H9 (cell line): ENCODE measurements around the gene IQGAP2. TPM values are rescaled to one million over a fixed set of nuclear protein-coding genes. Genes with fewer than 3 reads are reported as not detected.
A peak's percentile ranks its signal among the peaks of the same experiment; 100 is the strongest.

Experiments
- DNase-seq: peaks from one replicate; pipeline ENCODE4 v3.0.0-alpha.2; 2017
- H2AFZ ChIP-seq: one replicate; pipeline ENCODE4 v1.6.1; 2013; ENCODE audit warnings: mild to moderate bottlenecking, low read length, control low read depth, moderate library complexity
- H2AK5ac ChIP-seq: 2 replicates; pipeline ENCODE4 v1.6.1; 2013; ENCODE audit warnings: low read length, control low read depth, mixed read lengths; ENCODE audit not compliant: insufficient read length
- H2BK120ac ChIP-seq: one replicate; pipeline ENCODE4 v1.6.1; 2013; ENCODE audit warnings: low read depth, mild to moderate bottlenecking, low read length, control low read depth, inconsistent platforms; ENCODE audit not compliant: poor library complexity, severe bottlenecking
- H2BK12ac ChIP-seq: 2 replicates; pipeline ENCODE4 v1.6.1; 2013; ENCODE audit warnings: low read length, control low read depth, mixed read lengths, low read depth; ENCODE audit not compliant: insufficient read length
- H2BK15ac ChIP-seq: 2 replicates; pipeline ENCODE4 v1.6.1; 2013; ENCODE audit warnings: low read depth, low read length, control low read depth
- H2BK20ac ChIP-seq: one replicate; pipeline ENCODE4 v1.6.1; 2013; ENCODE audit warnings: low read depth, mild to moderate bottlenecking, low read length, control low read depth, inconsistent platforms; ENCODE audit not compliant: poor library complexity, severe bottlenecking
- H2BK5ac ChIP-seq: 2 replicates; pipeline ENCODE4 v1.6.1; 2013; ENCODE audit warnings: low read length, control low read depth, mixed read lengths; ENCODE audit not compliant: insufficient read length
- H3K14ac ChIP-seq: 2 replicates; pipeline ENCODE4 v1.6.1; 2013; ENCODE audit warnings: low read length, control low read depth; ENCODE audit not compliant: insufficient read depth
- H3K18ac ChIP-seq: 2 replicates; pipeline ENCODE4 v1.6.1; 2013; ENCODE audit warnings: low read depth, mild to moderate bottlenecking, mixed read lengths, low read length, control low read depth; ENCODE audit not compliant: insufficient read length
- H3K23ac ChIP-seq: 2 replicates; pipeline ENCODE4 v1.6.1; 2013; ENCODE audit warnings: low read length, control low read depth, mixed read lengths, low read depth; ENCODE audit not compliant: insufficient read length
- H3K23me2 ChIP-seq: 2 replicates; pipeline ENCODE4 v1.6.1; 2013; ENCODE audit warnings: low read depth, mild to moderate bottlenecking, mixed read lengths, low read length, control low read depth; ENCODE audit not compliant: insufficient read length, poor library complexity, severe bottlenecking
- H3K27ac ChIP-seq: 2 replicates; pipeline ENCODE4 v1.5.1; 2013; ENCODE audit warnings: low read length, control low read depth, mixed read lengths, low read depth; ENCODE audit not compliant: insufficient read length
- H3K27me3 ChIP-seq: 2 replicates; pipeline ENCODE4 v1.6.1; 2013; ENCODE audit warnings: low read length, control low read depth, inconsistent platforms; ENCODE audit not compliant: insufficient read depth
- H3K4ac ChIP-seq: 2 replicates; pipeline ENCODE4 v1.6.1; 2013; ENCODE audit warnings: low read depth, mild to moderate bottlenecking, control low read depth, inconsistent platforms, low read length, moderate library complexity
- H3K4me1 ChIP-seq: 2 replicates; pipeline ENCODE4 v1.6.1; 2013; ENCODE audit warnings: low read length, control low read depth, inconsistent platforms; ENCODE audit not compliant: insufficient read depth
- H3K4me2 ChIP-seq: 2 replicates; pipeline ENCODE4 v1.6.1; 2013; ENCODE audit warnings: low read length, control low read depth, mixed read lengths; ENCODE audit not compliant: insufficient read length, insufficient read depth
- H3K56ac ChIP-seq: 2 replicates; pipeline ENCODE4 v1.6.1; 2013; ENCODE audit warnings: low read depth, mild to moderate bottlenecking, mixed read lengths, low read length, control low read depth; ENCODE audit not compliant: insufficient read length
- H3K79me1 ChIP-seq: 2 replicates; pipeline ENCODE4 v1.6.1; 2013; ENCODE audit warnings: low read depth, mild to moderate bottlenecking, moderate library complexity, low read length, control low read depth, inconsistent platforms; ENCODE audit not compliant: insufficient read depth, poor library complexity, severe bottlenecking
- H3K79me2 ChIP-seq: 2 replicates; pipeline ENCODE4 v1.6.1; 2013; ENCODE audit warnings: low read length, control low read depth, inconsistent platforms; ENCODE audit not compliant: insufficient read depth
- H3K9ac ChIP-seq: 2 replicates; pipeline ENCODE4 v1.6.1; 2013; ENCODE audit warnings: low read length, control low read depth, mixed read lengths; ENCODE audit not compliant: insufficient read length; ENCODE audit errors: extremely low read depth
- H3K9me3 ChIP-seq: one replicate; pipeline ENCODE4 v1.6.1; 2013; ENCODE audit warnings: low read depth, low read length, inconsistent platforms; ENCODE audit not compliant: control insufficient read depth
- H3T11ph ChIP-seq: one replicate; pipeline ENCODE4 v1.6.1; 2013; ENCODE audit warnings: mild to moderate bottlenecking, low read length, control low read depth, inconsistent platforms
- H4K20me1 ChIP-seq: one replicate; pipeline ENCODE4 v1.6.1; 2013; ENCODE audit not compliant: control insufficient read depth, insufficient read length, insufficient read depth
- H4K5ac ChIP-seq: 2 replicates; pipeline ENCODE4 v1.6.1; 2013; ENCODE audit warnings: low read depth, mild to moderate bottlenecking, mixed read lengths, low read length, control low read depth; ENCODE audit not compliant: insufficient read length
- H4K8ac ChIP-seq: replicated peaks from 2 replicates; pipeline ENCODE4 v1.6.1; 2013; ENCODE audit warnings: low read length, control low read depth, mixed read lengths, low read depth; ENCODE audit not compliant: insufficient read length
- H4K91ac ChIP-seq: 2 replicates; pipeline ENCODE4 v1.6.1; 2013; ENCODE audit warnings: low read depth, mild to moderate bottlenecking, moderate library complexity, mixed read lengths, low read length, control low read depth; ENCODE audit not compliant: insufficient read length
- H3K27ac Mint-ChIP-seq, 3 experiments: 2 replicates in 2 of 3; 3 replicates in 1 of 3; pipeline ENCODE4 v1.8.0; 2020 to 2021; ENCODE audit warnings: mixed read lengths in 3 of 3, mild to moderate bottlenecking in 1 of 3, moderate library complexity in 1 of 3
- H3K27me3 Mint-ChIP-seq: 2 replicates; pipeline ENCODE4 v1.8.0; 2021; ENCODE audit warnings: low read depth, mild to moderate bottlenecking, moderate library complexity, mixed read lengths
- H3K36me3 Mint-ChIP-seq, 3 experiments: 2 replicates in 2 of 3; 3 replicates in 1 of 3; pipeline ENCODE4 v1.8.0; 2020 to 2021; ENCODE audit warnings: low read depth in 3 of 3, mixed read lengths in 3 of 3; ENCODE audit not compliant: insufficient read depth in 1 of 3
- H3K4me1 Mint-ChIP-seq, 2 experiments: 2 replicates each; pipeline ENCODE4 v1.8.0; 2020; ENCODE audit warnings: mixed read lengths in 2 of 2
- H3K4me3 Mint-ChIP-seq, 2 experiments: 2 replicates in 1 of 2; 3 replicates in 1 of 2; pipeline ENCODE4 v1.8.0; 2020 to 2021; ENCODE audit warnings: mild to moderate bottlenecking in 2 of 2, mixed read lengths in 2 of 2, moderate library complexity in 1 of 2
- H3K9me3 Mint-ChIP-seq, 2 experiments: 2 replicates in 1 of 2; 3 replicates in 1 of 2; pipeline ENCODE4 v1.8.0; 2020; ENCODE audit warnings: mild to moderate bottlenecking in 2 of 2, mixed read lengths in 2 of 2, moderate library complexity in 1 of 2
- WGBS: extraction: QIAGEN DNeasy Blood & Tissue Kit; methylation state at CpG from one replicate; pipeline ENCODE4 v1.1.7; 2013; ENCODE audit warnings: missing lambda C conversion rate, low lambda C conversion rate, mixed read lengths; ENCODE audit not compliant: insufficient read length; ENCODE audit errors: extremely low coverage; 5-methylcytosine and 5-hydroxymethylcytosine counted together
- total RNA-seq: library from RNA; stranded (reverse); gene quantifications from 2 replicates; pipeline ENCODE4 v1.2.1, GENCODE V29; 2021
- TF ChIP-seq, protein P1 (sequence below): fragments of 200-600 bp; sonication (generic); conservative IDR thresholded peaks from 3 replicates; pipeline ENCODE4 v1.8.0; 2021; ENCODE audit warnings: antibody characterized with exemption, mild to moderate bottlenecking

Gene IQGAP2
- total RNA-seq, 1 experiment from 2014 or later = 22.5 TPM

DNA sequence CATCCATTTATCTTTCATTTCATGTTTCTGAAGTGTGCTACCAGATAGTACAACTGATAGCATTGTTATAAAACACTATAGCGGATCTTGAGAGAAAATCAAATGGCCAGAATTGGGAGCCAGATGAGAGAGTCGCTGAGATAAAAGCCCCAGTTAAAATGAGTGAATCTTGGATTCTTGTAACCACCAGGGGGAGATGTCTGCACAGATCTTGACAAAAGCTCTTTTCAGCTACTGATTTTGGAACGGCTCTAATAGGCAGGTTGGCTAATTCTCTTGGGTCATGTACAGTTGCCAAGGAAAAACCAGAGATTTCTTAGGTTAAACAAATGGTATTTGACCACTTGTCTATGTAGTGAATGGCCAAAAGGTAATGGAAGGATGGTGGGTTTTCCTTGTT is 198.4 kb downstream of the IQGAP2 start:
- TF ChIP-seq, protein P1, sequence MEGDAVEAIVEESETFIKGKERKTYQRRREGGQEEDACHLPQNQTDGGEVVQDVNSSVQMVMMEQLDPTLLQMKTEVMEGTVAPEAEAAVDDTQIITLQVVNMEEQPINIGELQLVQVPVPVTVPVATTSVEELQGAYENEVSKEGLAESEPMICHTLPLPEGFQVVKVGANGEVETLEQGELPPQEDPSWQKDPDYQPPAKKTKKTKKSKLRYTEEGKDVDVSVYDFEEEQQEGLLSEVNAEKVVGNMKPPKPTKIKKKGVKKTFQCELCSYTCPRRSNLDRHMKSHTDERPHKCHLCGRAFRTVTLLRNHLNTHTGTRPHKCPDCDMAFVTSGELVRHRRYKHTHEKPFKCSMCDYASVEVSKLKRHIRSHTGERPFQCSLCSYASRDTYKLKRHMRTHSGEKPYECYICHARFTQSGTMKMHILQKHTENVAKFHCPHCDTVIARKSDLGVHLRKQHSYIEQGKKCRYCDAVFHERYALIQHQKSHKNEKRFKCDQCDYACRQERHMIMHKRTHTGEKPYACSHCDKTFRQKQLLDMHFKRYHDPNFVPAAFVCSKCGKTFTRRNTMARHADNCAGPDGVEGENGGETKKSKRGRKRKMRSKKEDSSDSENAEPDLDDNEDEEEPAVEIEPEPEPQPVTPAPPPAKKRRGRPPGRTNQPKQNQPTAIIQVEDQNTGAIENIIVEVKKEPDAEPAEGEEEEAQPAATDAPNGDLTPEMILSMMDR = peak; percentile 81
- Histone ChIP-seq H3K79me1 (no peaks in the 10 kb centered on the region), H2BK15ac (no peak overlapping the region), H2AFZ (no peak overlapping the region), H3K18ac (no peak overlapping the region), H3K27ac (no peak overlapping the region), H2BK12ac (no peak overlapping the region), H2AK5ac (no peak overlapping the region), H2BK5ac (no peak overlapping the region), H4K8ac (no peak overlapping the region), H3K56ac (no peak overlapping the region), H4K20me1 (no peaks in the 10 kb centered on the region), H2BK20ac (no peak overlapping the region), H3K9ac (no peak overlapping the region), H3K4me1 (no peaks in the 10 kb centered on the region), H3K23me2 (no peaks in the 10 kb centered on the region), H3T11ph (no peak overlapping the region), H3K79me2 (no peaks in the 10 kb centered on the region), H4K5ac (no peak overlapping the region), H3K27me3 (no peaks in the 10 kb centered on the region), H2BK120ac (no peak overlapping the region), H4K91ac (no peak overlapping the region), H3K4me2 (no peak overlapping the region), H3K4ac (no peak overlapping the region), H3K9me3 (no peaks in the 10 kb centered on the region), H3K14ac (no peak overlapping the region), H3K23ac (no peak overlapping the region)
- H3K4me1 Mint-ChIP-seq = no peaks in the 10 kb centered on the region
- H3K4me3 Mint-ChIP-seq = no peak overlapping the region
- peak; percentile 31 for DNase-seq
- WGBS = no CpG with 5 or more reads among the region's 3 CpGs
- no peaks in the 10 kb centered on the region for H3K27me3 Mint-ChIP-seq
- no peaks in the 10 kb centered on the region for H3K9me3 Mint-ChIP-seq
- no peak overlapping the region for H3K27ac Mint-ChIP-seq
- peaks cover 0 to 7% (median 5%) of the 10 kb centered on the region in 3 experiments; a peak in 3 of 7 replicates for H3K36me3 Mint-ChIP-seq
